ENCODE results near the gene DERL3.

DNA sequence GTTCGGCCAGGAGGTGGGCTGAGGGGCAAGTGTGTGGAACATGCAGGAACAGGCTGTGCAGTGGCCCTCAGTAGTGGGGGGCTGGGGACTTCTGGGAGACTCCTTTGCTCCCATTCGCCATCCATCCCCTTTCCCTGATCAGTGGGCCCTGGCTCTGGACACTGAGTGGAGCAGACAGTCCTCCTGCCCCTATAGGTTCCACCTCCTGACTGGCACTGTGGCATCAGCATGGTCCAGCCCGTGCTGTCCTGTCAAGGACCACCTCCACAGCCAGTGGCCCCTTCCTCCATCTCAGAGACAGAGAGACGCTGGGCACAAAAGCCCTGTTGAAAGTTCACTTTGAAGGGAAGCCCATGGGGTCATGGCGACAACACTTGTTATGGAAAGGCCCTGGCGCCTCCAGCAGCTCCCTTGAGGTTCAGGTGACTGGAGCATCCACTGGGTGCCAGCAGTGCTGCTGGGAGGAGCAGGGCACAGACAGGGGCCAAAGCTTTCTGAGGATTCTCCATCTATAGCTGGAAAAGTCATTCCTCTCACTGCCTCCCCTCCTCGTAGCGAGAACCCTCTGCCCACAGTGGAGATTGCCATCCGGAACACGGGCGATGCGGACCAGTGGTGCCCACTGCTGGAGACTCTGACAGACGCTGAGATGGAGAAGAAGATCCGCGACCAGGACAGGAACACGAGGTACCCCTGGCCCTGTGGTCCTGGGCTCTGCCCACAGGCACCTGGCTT, 5.6 kb downstream of the DERL3 start:
- no peak for TF ChIP-seq MYC (IDR thresholded peaks at IDR 0.05; ENCODE audit: low read depth, low read length)
- TF ChIP-seq, protein P1, sequence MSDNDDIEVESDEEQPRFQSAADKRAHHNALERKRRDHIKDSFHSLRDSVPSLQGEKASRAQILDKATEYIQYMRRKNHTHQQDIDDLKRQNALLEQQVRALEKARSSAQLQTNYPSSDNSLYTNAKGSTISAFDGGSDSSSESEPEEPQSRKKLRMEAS (IDR thresholded peaks at IDR 0.05; ENCODE audit: low read depth, low read length) = no peak

All from NB4 (cell line).